ENCODE data around the gene C19orf44.

C19orf44 gene

GRCh38 chr19:16518483-16519229, 22.5 kb downstream of the C19orf44 start:
- no peak for DNase-seq

- DNase-seq, result no peak
Measured at GRCh38 chr19:16519230-16519687, 23.1 kb downstream of the C19orf44 start.

- no peak for DNase-seq
Measured at GRCh38 chr19:16520074-16520973, 24.1 kb downstream of the C19orf44 start.

DNA sequence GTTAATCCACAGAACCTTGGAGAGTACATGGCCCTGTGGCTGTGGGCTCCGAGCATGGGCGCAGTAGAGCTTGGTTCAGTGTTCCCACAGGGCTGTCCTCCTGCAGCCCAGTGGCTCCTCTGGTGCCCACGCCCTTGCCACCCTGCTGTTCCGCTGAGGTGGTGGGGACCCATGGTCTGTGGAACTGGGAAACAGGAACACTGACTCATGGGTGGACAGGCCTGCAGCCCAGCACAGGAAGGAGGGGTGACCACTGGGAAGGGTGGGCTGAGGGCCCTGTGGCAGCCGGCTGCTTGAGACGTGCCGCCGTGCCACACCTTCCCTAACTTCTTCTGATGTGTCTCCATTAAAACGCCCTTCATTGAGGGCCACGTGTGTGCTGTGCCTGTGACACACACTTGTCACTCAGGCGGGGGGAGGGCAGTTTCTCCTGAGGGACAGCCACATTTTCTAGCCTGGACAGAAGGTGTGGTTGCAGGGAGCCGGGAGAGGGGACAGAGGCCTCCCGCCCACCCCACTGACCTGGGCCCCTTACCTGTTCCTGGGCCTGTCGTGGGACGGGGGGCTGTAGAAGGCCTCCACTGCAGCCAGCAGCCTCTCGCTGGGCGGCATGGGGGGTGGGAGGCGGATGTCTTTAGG, 24.9 kb downstream of the C19orf44 start:
- no peak for DNase-seq

DNA sequence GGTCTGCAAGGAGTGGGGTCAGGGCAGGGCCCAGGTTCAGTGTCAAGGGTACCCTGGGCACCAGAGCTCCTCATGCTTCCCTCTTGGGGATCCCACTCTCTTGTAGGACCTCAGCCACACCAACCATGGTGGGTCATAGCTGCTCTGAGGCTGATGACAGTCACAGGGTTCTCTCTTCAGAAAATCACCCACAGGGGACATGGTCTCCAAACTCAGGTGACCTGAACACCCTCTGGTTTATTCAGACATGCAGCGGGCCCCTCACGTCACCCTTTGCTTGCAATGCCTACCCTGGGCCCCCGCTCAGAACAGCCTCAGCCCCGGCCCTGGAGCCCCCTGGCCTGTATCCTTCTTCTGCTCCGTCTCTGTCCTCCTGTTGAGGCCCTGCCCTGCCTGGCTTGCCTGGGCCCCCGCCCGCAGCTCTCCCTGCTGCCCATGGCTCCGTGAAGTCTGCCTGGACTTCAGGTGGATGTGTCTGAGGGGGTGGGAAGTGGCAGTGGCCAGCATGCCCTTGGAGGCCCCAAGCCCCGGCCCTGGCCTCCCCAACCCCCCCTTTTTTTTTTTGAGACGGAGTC, 25.6 kb downstream of the C19orf44 start:
- DNase-seq, result no peak

- DNase-seq, result no peak
Measured at GRCh38 chr19:16522559-16523377, 26.6 kb downstream of the C19orf44 start.

DNA sequence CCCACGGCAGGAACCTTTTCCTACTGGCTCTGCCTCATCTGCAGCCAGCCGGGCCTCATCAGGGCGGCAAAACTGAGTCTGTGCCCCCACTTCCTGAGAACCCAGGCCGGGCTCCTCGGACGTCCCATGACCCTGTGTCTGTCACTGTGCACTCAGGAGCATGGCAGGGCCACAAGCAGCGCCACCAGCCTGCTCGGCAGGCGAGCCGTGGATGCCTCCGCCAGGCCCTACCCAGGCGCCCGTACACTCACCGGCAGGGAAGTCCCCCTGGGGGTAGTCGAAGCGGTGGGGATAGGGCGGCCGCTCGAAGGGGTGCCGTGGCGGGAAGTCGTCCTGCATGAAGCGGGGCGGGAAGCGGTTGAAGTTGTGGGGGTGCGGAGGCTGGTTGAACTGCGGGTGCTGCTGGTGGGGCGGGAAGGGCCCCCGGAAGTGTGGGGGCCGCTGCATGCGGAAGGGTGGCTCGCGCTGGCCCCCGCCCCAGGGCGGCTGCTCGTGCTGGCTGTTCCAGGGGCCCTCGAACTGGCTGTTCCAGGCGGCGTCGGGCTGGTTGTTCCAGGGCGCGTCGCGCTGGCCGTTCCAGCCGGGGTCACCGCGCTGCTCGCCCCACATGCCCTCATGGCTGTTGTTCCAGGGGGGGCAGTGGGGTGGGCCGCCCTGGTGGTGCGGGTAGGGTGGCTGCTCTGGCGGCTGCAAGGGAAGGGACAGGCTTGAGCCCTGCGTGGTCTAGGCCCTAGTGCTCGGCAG, 29.0 kb downstream of the C19orf44 start:
- DNase-seq, result no peak

- no peak for DNase-seq
Measured at GRCh38 chr19:16525751-16526481, 29.7 kb downstream of the C19orf44 start.

DNA sequence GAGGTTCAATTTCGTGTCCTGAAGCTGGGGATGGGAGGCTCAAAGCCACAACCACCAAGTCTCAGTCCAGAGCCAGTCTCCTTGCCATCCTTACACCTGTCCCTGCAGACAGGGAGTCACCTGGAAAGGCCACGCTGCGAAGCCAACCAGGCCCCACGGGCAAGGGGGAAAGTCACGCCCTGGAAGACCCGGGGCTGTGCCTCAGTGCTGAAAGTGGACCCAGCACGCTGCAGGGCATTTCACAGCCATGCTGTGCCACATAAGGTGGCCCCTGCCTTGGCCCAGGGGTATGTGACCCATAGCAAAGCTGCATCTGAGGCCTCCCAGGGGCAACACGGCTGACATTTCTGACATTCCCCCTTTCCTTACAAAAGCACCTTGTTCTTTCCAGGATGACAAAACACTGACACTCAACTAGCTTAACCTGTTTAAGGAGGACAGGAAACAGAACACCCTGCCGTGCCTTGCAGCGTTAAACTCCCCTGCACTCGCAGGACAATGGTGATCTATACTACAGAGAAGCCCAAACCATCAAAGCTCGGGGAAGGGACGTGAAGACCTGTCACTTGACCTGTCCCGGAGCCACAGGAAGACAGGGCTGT, 31.2 kb downstream of the C19orf44 start:
- DNase-seq, result no peak

- peak; percentile 38 for DNase-seq
Measured at GRCh38 chr19:16527971-16528521, 31.9 kb downstream of the C19orf44 start.

GRCh38 chr19:16529466-16530144, 33.4 kb downstream of the C19orf44 start:
- no peak for DNase-seq

DNA sequence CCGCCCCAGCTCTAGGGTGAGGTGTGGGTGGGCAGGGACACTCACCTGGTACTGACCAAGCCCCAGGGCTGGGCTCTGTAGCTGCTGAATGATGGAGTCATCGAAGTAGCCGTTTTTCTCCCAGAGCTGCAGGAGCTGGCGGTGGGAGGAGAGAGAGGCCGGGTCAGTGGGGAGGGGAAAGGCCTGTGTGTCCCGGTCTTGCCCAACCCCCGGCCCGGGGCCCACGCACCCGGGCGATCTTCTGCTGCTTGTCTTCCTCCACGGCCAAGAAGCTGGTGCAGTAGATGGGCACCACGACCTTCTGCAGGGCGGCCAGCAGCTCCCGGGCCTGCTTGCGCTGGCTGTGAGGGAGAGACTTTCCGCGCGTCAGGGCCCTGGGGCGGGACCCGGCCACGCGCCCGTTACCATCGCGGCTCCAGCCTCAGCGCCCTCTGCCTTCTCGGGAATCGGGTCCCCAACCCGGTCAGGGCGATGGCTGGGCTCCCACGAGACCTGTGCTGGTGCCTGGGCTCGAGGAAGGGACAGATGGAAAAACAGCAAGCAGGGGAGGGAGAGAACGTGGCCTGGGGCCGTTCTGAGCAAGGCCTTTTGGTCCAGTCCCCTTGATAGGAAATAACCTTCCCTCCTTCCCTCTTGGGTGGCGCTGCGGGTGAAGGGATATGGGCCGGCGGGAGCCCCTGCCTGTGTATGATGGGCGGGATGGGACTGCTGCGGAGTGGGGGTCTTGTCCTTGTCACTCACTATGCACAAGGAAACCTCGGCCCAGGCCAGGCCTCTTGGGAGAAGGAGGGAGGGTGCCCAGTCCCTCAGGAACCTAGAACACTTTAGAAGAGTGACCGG, 34.6 kb downstream of the C19orf44 start:
- DNase-seq, result no peak

DNA sequence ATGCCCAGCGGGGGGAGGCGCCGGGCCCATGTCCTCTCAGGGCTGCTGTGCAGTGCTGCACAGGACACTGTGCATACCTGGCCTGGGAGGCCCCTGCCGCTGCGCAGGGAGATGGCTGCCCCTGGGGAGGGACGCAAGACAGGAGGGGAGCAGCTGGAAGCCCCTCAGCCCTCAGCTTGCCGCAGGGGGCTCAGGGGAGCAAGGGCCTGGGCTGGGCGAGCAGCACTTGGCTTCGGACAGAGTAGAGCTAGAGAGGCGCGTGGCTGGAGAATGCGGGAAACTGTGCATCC, 35.1 kb downstream of the C19orf44 start:
- DNase-seq, result no peak

GRCh38 chr19:16532440-16533234, 36.4 kb downstream of the C19orf44 start:
- no peak for DNase-seq

DNA sequence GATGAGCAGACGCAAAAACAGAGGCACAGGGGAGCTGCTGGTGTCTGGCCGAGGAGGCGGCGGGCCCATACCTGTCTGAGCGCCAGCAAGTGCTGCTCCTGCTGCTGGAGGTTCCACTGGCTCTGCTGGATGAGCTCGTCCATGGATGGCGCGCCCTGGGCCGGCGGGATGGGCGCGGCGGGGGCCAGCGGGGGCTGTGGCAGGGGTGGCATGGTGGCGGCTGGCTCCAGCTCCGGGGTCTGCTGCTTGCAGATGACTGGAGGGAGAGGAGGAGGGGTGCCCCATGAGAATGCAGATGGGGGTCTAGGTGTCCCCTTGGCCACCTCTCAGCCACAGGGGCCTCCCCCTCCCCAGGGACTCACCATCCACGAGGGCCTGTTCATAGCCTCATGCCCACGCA, 39.2 kb downstream of the C19orf44 start:
- no peak for DNase-seq

GRCh38 chr19:16536130-16536529, 39.9 kb downstream of the C19orf44 start:
- no peak for DNase-seq

DNA sequence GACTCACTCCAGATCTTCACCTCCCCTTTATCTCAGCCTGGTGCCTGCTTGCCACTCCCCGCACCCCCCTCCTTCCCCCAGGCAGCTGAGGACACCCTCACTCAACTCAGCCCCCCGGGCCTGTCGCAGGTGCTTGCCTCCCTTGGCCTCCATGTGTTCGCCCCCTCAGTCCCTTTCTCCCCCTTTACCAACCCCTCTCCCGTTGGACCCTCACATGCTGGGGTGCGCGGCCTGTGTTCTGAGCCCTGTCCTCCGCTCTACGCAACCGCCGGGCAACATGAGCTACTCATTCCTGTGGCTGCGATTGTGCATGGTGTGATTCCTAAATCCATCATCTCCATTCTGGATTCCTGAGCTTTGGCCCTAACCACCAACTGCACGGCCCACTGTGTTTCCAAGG, 40.9 kb downstream of the C19orf44 start:
- no peak for DNase-seq

DNA sequence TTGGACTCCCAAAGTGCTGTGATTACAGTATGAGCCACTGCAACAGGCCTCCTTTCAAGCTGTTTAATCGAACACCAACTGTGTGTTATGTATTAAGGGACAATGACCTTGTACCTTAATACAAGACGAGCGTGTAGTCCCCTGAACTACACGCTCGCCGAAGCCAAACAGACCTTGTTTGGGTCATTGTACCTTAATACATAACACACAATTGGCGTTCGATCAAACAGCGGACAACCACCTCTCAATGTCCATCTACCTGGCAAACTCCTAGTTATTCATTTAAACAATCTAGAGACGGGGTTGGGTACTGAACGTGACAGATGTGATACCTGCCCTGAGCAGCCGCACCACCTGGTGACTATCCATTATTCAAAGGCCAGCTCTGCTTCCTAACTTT, 44.8 kb downstream of the C19orf44 start:
- no peak for DNase-seq

Data from activated gamma-delta T cell treated with Interleukin-2 at 50 U/mL for 16 hours (primary cell).